HCT116 (cell line): ENCODE measurements around the gene INPP5B.
"Not testable (repeated sequence)": the region's sequence is repeated elsewhere in the genome, so short reads cannot be mapped to it uniquely, and the experiment has no call there.

Experiments
- CTCF ChIP-seq, 3 experiments: fragments of 200-600 bp in 1 of 3; sonication (generic) in 1 of 3; IDR thresholded peaks in 2 of 3; conservative IDR thresholded peaks in 1 of 3; 2 replicates each; pipeline ENCODE4 v1.5.1; 2012 to 2017; ENCODE audit warnings: low read depth in 2 of 3, low read length in 2 of 3, antibody characterized with exemption in 1 of 3, borderline replicate concordance in 1 of 3, control low read depth in 1 of 3, mild to moderate bottlenecking in 1 of 3, mixed read lengths in 1 of 3, mixed run types in 1 of 3, moderate library complexity in 1 of 3; ENCODE audit not compliant: insufficient read depth in 1 of 3
- POLR2A ChIP-seq: IDR thresholded peaks from 2 replicates; pipeline ENCODE4 v1.7.0; 2011; ENCODE audit warnings: borderline replicate concordance; ENCODE audit not compliant: insufficient read depth, insufficient read length; ENCODE audit errors: extremely low read depth

GRCh38 chr1:37908531-37908930 is 38.3 kb downstream of the INPP5B start:
- not testable (repeated sequence) for TF ChIP-seq CTCF (IDR thresholded peaks at IDR 0.05 in 2 of 3, conservative IDR thresholded peaks at IDR 0.05 in 1 of 3; ENCODE audit: borderline replicate concordance in 1 of 3, insufficient read depth in 1 of 3, low read depth in 2 of 3, low read length in 2 of 3); POLR2A
